HEK293 (cell line): ENCODE results near the gene EPB41L2.

Experiments used
- SALL2 ChIP-seq: fragments of 450-650 bp; formaldehyde crosslinking; IDR thresholded peaks from 2 replicates; pipeline ENCODE4 v1.5.0; 2017; ENCODE audit warnings: missing biosample characterization, mild to moderate bottlenecking, missing genetic modification characterization, borderline replicate concordance
- ZNF24 ChIP-seq: fragments of 450-650 bp; formaldehyde crosslinking; IDR thresholded peaks from 2 replicates; pipeline ENCODE4 v1.5.1; 2016; ENCODE audit warnings: missing biosample characterization, missing genetic modification characterization
- ZNF362 ChIP-seq: fragments of 450-650 bp; formaldehyde crosslinking; IDR thresholded peaks from 2 replicates; pipeline ENCODE4 v1.5.1; 2016; ENCODE audit warnings: missing biosample characterization, missing genetic modification characterization
- ZNF501 ChIP-seq: fragments of 450-650 bp; formaldehyde crosslinking; IDR thresholded peaks from 2 replicates; pipeline ENCODE4 v1.5.1; 2016; ENCODE audit warnings: missing biosample characterization, missing genetic modification characterization
- ZNF623 ChIP-seq: fragments of 450-650 bp; formaldehyde crosslinking; IDR thresholded peaks from 2 replicates; pipeline ENCODE4 v1.5.1; 2016; ENCODE audit warnings: missing biosample characterization, missing genetic modification characterization
- ZNF76 ChIP-seq: fragments of 450-650 bp; formaldehyde crosslinking; IDR thresholded peaks from 2 replicates; pipeline ENCODE4; 2016; ENCODE audit warnings: low read depth, missing biosample characterization, missing genetic modification characterization, borderline replicate concordance
- ZNF830 ChIP-seq: fragments of 450-650 bp; IDR thresholded peaks from 2 replicates; pipeline ENCODE4 v1.5.0; 2018; ENCODE audit warnings: missing biosample characterization, missing genetic modification characterization, low read depth, mild to moderate bottlenecking, moderate library complexity
- ZSCAN30 ChIP-seq: fragments of 450-650 bp; IDR thresholded peaks from 2 replicates; pipeline ENCODE4 v1.5.1; 2018; ENCODE audit warnings: missing biosample characterization, mild to moderate bottlenecking, missing genetic modification characterization, moderate library complexity
- TF ChIP-seq, protein P1 (sequence below): fragments of 450-650 bp; formaldehyde crosslinking; IDR thresholded peaks from 2 replicates; pipeline ENCODE4 v1.5.1; 2016; ENCODE audit warnings: missing biosample characterization, missing genetic modification characterization
- TF ChIP-seq, protein P2 (sequence below): fragments of 450-650 bp; formaldehyde crosslinking; IDR thresholded peaks from 2 replicates; pipeline ENCODE4 v1.5.1; 2016; ENCODE audit warnings: missing biosample characterization, missing genetic modification characterization

- TF ChIP-seq, protein P1, sequence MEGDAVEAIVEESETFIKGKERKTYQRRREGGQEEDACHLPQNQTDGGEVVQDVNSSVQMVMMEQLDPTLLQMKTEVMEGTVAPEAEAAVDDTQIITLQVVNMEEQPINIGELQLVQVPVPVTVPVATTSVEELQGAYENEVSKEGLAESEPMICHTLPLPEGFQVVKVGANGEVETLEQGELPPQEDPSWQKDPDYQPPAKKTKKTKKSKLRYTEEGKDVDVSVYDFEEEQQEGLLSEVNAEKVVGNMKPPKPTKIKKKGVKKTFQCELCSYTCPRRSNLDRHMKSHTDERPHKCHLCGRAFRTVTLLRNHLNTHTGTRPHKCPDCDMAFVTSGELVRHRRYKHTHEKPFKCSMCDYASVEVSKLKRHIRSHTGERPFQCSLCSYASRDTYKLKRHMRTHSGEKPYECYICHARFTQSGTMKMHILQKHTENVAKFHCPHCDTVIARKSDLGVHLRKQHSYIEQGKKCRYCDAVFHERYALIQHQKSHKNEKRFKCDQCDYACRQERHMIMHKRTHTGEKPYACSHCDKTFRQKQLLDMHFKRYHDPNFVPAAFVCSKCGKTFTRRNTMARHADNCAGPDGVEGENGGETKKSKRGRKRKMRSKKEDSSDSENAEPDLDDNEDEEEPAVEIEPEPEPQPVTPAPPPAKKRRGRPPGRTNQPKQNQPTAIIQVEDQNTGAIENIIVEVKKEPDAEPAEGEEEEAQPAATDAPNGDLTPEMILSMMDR (tag by site-specific recombination): no peak
- TF ChIP-seq ZNF362 (tag by site-specific recombination) (no peak), ZNF501 (no peak), ZNF24 (tag by site-specific recombination) (no peak), ZNF623 (tag by site-specific recombination) (no peak), ZSCAN30 (tag by site-specific recombination) (no peak), ZNF830 (tag by site-specific recombination) (no peak), ZNF76 (no peak), SALL2 (tag by site-specific recombination) (no peak)
- TF ChIP-seq, protein P2, sequence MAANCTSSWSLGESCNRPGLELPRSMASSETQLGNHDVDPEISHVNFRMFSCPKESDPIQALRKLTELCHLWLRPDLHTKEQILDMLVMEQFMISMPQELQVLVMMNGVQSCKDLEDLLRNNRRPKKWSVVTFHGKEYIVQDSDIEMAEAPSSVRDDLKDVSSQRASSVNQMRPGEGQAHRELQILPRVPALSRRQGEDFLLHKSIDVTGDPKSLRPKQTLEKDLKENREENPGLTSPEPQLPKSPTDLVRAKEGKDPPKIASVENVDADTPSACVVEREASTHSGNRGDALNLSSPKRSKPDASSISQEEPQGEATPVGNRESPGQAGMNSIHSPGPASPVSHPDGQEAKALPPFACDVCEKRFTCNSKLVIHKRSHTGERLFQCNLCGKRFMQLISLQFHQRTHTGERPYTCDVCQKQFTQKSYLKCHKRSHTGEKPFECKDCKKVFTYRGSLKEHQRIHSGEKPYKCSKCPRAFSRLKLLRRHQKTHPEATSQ (tag by site-specific recombination): no peak
These were observed 33.7 kb upstream of the EPB41L2 start for GRCh38 chr6:131096786-131097185.
